Measurements from ENCODE around the gene ZNF618.

DNA sequence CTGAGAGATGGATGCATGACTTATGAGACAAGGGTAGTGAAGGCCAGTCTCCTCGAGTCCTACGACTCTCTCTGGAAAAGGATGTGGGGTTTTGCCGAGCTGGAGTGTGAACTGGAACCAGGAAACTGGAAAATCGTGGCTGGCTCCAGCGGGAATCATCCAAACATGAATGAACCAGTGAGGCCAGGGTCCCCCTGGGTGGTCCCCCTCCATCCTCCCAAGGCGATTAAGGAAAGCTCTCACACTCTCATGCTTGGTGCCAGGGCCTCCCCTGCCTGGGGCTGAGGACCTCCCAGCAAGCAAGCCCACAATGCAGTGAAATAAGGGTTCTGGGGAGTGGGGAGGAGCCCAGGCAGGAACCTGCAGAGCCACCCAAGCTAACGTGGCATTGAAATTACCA is 211.6 kb downstream of the ZNF618 start:
- TF ChIP-seq, protein P1, sequence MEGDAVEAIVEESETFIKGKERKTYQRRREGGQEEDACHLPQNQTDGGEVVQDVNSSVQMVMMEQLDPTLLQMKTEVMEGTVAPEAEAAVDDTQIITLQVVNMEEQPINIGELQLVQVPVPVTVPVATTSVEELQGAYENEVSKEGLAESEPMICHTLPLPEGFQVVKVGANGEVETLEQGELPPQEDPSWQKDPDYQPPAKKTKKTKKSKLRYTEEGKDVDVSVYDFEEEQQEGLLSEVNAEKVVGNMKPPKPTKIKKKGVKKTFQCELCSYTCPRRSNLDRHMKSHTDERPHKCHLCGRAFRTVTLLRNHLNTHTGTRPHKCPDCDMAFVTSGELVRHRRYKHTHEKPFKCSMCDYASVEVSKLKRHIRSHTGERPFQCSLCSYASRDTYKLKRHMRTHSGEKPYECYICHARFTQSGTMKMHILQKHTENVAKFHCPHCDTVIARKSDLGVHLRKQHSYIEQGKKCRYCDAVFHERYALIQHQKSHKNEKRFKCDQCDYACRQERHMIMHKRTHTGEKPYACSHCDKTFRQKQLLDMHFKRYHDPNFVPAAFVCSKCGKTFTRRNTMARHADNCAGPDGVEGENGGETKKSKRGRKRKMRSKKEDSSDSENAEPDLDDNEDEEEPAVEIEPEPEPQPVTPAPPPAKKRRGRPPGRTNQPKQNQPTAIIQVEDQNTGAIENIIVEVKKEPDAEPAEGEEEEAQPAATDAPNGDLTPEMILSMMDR (conservative IDR thresholded peaks at IDR 0.05; ENCODE audit: low read depth, low read length), result no peak
- no peak for TF ChIP-seq EZH2 (IDR thresholded peaks at IDR 0.05; ENCODE audit: borderline replicate concordance, low read depth, low read length, poor library complexity, severe bottlenecking)

Measured in A673 (cell line).